C4-2B (cell line): Measurements from ENCODE around the gene ASTN1.

Source experiments
- CTCF ChIP-seq: fragments of 450-650 bp; conservative IDR thresholded peaks from 2 replicates; pipeline ENCODE4 v1.5.1; 2017; ENCODE audit warnings: mild to moderate bottlenecking
- ZFX ChIP-seq: fragments of 450-650 bp; IDR thresholded peaks from 2 replicates; pipeline ENCODE4 v1.6.1; 2017

GRCh38 chr1:176919386-176920378, 244.8 kb downstream of the ASTN1 start:
- TF ChIP-seq CTCF (no peak), ZFX (no peak)
